Hepatocyte (in vitro differentiated cells): ENCODE data around the gene ZNRF1.

Source experiments
- EZH2 ChIP-seq: fragments of 200-600 bp; sonication (generic); IDR thresholded peaks from 2 replicates; pipeline ENCODE4 v1.6.1; 2016; ENCODE audit warnings: antibody characterized with exemption, mild to moderate bottlenecking, borderline replicate concordance
- TF ChIP-seq, protein P1 (sequence below): fragments of 200-600 bp; sonication (generic); IDR thresholded peaks from 2 replicates; pipeline ENCODE4 v1.5.1; 2016; ENCODE audit warnings: antibody characterized with exemption, mild to moderate bottlenecking; ENCODE audit not compliant: poor library complexity

DNA sequence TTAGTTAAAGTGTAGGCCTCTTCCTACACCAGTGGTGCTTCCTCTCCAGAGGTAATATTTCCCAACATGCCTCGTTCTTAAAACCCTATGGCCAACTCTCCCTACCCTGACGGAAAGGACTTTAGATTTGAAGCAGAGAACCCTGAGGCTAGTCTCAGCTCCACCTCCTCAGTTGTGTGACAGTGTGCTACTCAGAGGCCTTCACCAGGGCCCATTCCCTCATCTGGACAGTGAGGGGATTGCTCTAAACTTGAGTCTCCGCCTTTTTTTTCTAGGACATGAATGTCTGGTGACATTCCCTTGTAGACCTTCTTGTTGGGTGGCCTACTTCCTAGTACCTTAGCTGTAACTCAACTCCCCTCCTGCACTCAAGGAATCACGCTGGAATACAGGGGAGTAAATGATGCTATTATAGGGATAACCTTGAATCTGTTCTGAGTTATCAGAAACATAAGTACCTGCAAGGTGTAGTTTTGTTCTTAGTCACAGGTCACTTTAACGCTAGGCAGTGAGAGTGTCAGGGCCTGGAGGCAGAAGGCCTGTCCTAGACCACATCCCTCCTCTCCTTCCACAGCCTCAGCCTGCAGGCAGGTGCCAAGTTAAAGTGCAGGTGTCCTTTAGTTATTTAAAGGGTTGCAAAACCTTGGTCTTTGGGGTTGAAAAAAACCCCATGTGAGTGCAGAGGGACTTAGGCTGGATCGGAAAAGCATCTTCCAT lies 90.8 kb downstream of the ZNRF1 start:
- TF ChIP-seq, protein P1, sequence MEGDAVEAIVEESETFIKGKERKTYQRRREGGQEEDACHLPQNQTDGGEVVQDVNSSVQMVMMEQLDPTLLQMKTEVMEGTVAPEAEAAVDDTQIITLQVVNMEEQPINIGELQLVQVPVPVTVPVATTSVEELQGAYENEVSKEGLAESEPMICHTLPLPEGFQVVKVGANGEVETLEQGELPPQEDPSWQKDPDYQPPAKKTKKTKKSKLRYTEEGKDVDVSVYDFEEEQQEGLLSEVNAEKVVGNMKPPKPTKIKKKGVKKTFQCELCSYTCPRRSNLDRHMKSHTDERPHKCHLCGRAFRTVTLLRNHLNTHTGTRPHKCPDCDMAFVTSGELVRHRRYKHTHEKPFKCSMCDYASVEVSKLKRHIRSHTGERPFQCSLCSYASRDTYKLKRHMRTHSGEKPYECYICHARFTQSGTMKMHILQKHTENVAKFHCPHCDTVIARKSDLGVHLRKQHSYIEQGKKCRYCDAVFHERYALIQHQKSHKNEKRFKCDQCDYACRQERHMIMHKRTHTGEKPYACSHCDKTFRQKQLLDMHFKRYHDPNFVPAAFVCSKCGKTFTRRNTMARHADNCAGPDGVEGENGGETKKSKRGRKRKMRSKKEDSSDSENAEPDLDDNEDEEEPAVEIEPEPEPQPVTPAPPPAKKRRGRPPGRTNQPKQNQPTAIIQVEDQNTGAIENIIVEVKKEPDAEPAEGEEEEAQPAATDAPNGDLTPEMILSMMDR: no peak
- TF ChIP-seq EZH2: no peak
